ENCODE measurements around the gene SND1.
A peak's percentile ranks its signal among the peaks of the same experiment; 100 is the strongest.

Gene SND1

DNA sequence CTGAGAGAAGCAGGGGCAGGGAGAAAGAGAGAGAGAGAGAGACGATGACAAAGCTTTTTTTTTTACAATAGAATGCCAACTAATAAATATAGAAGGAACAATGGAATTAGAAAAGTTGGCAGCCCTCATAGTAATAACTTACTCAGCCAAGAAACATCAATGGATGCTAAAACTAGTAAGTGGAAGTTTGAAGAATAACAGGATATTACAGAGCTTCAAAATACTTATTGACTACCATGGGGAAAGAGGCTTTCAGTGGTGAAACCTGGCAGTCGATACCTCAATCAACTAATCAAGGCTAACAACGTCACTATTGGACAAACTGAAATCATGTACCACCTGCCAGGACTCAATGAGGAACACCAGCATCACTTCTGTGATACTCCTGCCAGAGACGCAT, 479.7 kb downstream of the SND1 start:
- no peak for DNase-seq

GRCh38 chr7:128132426-128133069, 480.6 kb downstream of the SND1 start:
- DNase-seq = no peak

GRCh38 chr7:128135159-128135514, 483.1 kb downstream of the SND1 start:
- no peak for DNase-seq

- peak; percentile 75 for DNase-seq
Measured at GRCh38 chr7:128135515-128136214, 483.7 kb downstream of the SND1 start.

DNA sequence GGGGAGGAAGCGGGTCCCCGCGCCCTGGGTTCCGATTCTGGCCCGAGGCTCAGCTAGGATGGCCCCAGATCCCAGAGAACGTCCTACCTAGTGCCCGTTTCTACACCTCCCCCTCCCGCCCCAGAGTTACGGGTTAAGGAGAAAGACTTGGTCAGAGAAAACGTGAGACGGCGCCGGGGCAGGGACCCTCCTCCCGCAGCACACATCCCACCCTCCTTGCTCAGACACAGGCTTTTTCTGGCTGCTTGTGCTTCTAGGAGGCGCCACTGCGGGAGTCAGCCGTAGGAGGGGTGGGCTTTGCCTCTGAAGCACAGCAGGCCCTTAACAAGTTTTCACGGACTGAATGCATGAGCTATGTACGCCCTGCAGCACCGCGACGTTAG, 484.2 kb downstream of the SND1 start:
- no peak for DNase-seq

GRCh38 chr7:128137181-128137580, 485.2 kb downstream of the SND1 start:
- no peak for DNase-seq

- DNase-seq = no peak
Measured at GRCh38 chr7:128139406-128139805, 487.4 kb downstream of the SND1 start.

GRCh38 chr7:128141683-128142195, 489.7 kb downstream of the SND1 start:
- no peak for DNase-seq
